GM23248 (cell line): ENCODE data around the gene C11orf91.

Experiments used
- EZH2 ChIP-seq: fragments of 200-600 bp; sonication (generic); IDR thresholded peaks from 2 replicates; pipeline ENCODE4 v1.6.1; 2018; ENCODE audit warnings: antibody characterized with exemption, mild to moderate bottlenecking; ENCODE audit not compliant: insufficient read depth, poor library complexity, severe bottlenecking
- EZH2phosphoT487 ChIP-seq: fragments of 200-600 bp; sonication (generic); IDR thresholded peaks from 2 replicates; pipeline ENCODE4 v1.6.1; 2018; ENCODE audit warnings: antibody characterized with exemption, moderate library complexity, mild to moderate bottlenecking, low read depth; ENCODE audit not compliant: insufficient read depth

DNA sequence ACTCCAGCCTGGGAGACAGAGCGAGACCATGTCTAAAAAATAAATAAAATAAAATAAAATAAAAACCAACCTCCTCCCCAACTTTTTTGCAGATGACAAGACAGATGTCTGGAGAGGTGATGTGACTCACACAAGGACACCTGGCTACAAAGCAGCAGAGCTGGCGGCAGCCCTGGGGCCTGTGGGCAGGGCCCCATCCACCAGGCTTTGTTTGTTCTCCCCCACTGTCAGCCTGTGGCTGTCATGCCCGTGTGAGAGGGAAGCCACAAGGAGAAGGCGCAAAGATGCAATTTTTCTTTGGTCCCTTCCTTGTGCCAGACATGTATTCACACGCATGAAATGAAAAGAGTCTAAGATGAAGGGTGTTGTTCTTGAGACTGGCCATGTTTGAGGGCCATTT is 19.0 kb upstream of the C11orf91 start:
- no peak for TF ChIP-seq EZH2
- TF ChIP-seq EZH2phosphoT487: no peak
